Activated CD4-positive, alpha-beta memory T cell treated with anti-CD3 and anti-CD28 coated beads, Interleukin-2, amount 10 ng/mL, durations not matched to agents 7 days and 5 days (primary cell): ENCODE measurements around the gene CYSRT1. TPM values are rescaled to one million over a fixed set of nuclear protein-coding genes. Genes with fewer than 3 reads are reported as not detected.
A peak's percentile ranks its signal among the peaks of the same experiment; 100 is the strongest.

ENCODE experiments used
- CTCF ChIA-PET: fragments of 350-600 bp; sonication (Branson Sonifier 250); formaldehyde crosslinking; loops from one replicate; lab custom pipeline; 2021; ENCODE audit warnings: antibody characterized with exemption, inconsistent platforms; lab: Charles Lee
- POLR2A ChIA-PET: fragments of 350-600 bp; sonication (Branson Sonifier 250); formaldehyde crosslinking; loops from one replicate; lab custom pipeline; 2021; ENCODE audit warnings: antibody characterized with exemption; lab: Charles Lee
- DNase-seq: peaks from one replicate; pipeline ENCODE4 v3.0.0-alpha.2; 2020
- H3K27ac Mint-ChIP-seq: one replicate; pipeline ENCODE4 v1.8.0; 2021; ENCODE audit warnings: mild to moderate bottlenecking, mixed read lengths
- H3K27me3 Mint-ChIP-seq: one replicate; pipeline ENCODE4 v1.8.0; 2021; ENCODE audit warnings: mixed read lengths
- H3K36me3 Mint-ChIP-seq: one replicate; pipeline ENCODE4 v1.8.0; 2021; ENCODE audit warnings: low read depth, mixed read lengths
- H3K4me1 Mint-ChIP-seq: one replicate; pipeline ENCODE4 v1.8.0; 2021; ENCODE audit warnings: mixed read lengths
- H3K4me3 Mint-ChIP-seq: one replicate; pipeline ENCODE4 v1.8.0; 2021; ENCODE audit warnings: mild to moderate bottlenecking, mixed read lengths
- H3K9me3 Mint-ChIP-seq: one replicate; pipeline ENCODE4 v1.8.0; 2021; ENCODE audit warnings: mixed read lengths
- total RNA-seq, 2 experiments: library from RNA; stranded (reverse); gene quantifications; one replicate each; pipeline ENCODE4 v1.2.3, GENCODE V29; 2021

CYSRT1 gene
- total RNA-seq, 2 experiments from 2014 or later = 0.86 to 0.93 TPM

- H3K27ac Mint-ChIP-seq = no peak within 1 kb of the TSS
- no peak for DNase-seq
- ChIA-PET POLR2A (interaction anchor here (1.3 to 3.2 kb wide), 3 partner anchors 10 to 24 kb away, joined by 3 to 16 read pairs (median 4); partner anchors contain the start of gene TUBB4B), CTCF (no interaction called here)
- H3K4me3 Mint-ChIP-seq = no peak within 1 kb of the TSS
- H3K36me3 Mint-ChIP-seq = no peaks in the 10 kb centered on the region
- peaks cover 7% of the 10 kb centered on the region for H3K4me1 Mint-ChIP-seq
- no peaks in the 10 kb centered on the region for H3K9me3 Mint-ChIP-seq
- no peaks in the 10 kb centered on the region for H3K27me3 Mint-ChIP-seq
Observed at GRCh38 chr9:137230705-137231371, 5.9 kb downstream of the CYSRT1 start, which contains the start of gene SLC34A3. Gene SLC34A3 (plus strand): TSS chr9:137230901. CDS start chr9:137231703, 802 bp downstream.

- POLR2A ChIA-PET = interaction anchor here (3.2 kb wide), 1 partner anchor 9 kb away, joined by 16 read pairs; the partner anchor contains the start of gene TUBB4B
- no peak for DNase-seq
Observed at GRCh38 chr9:137231372-137232039, 6.5 kb downstream of the CYSRT1 start.

GRCh38 chr9:137232101-137232500 lies 7.1 kb downstream of the CYSRT1 start:
- Mint-ChIP-seq H3K9me3 (no peaks in the 10 kb centered on the region), H3K4me1 (peaks cover 7% of the 10 kb centered on the region), H3K36me3 (no peaks in the 10 kb centered on the region), H3K4me3 (no peak overlapping the region), H3K27ac (no peak overlapping the region), H3K27me3 (no peaks in the 10 kb centered on the region)
- CTCF ChIA-PET = no interaction called here
- POLR2A ChIA-PET = interaction anchor here (3.2 kb wide), 1 partner anchor 8 kb away, joined by 16 read pairs; the partner anchor contains the start of gene TUBB4B
- no peak for DNase-seq

More at GRCh38 chr9:137231372-137232039, 6.5 kb downstream of the CYSRT1 start:
- Mint-ChIP-seq H3K27me3 (no peaks in the 10 kb centered on the region), H3K4me1 (peaks cover 6% of the 10 kb centered on the region), H3K36me3 (no peaks in the 10 kb centered on the region), H3K27ac (no peak overlapping the region), H3K4me3 (no peak overlapping the region), H3K9me3 (no peaks in the 10 kb centered on the region)
- CTCF ChIA-PET = no interaction called here

GRCh38 chr9:137232510-137232909 lies 7.5 kb downstream of the CYSRT1 start:
- peaks cover 7% of the 10 kb centered on the region for H3K4me1 Mint-ChIP-seq

GRCh38 chr9:137233143-137233980 lies 8.4 kb downstream of the CYSRT1 start:
- ChIA-PET POLR2A (interaction anchor here (0.7 kb wide), 1 partner anchor 46 kb away, joined by 3 read pairs; no protein-coding TSS in a partner anchor), CTCF (no interaction called here)
- Mint-ChIP-seq H3K4me1 (peaks cover 10% of the 10 kb centered on the region), H3K4me3 (no peak overlapping the region), H3K36me3 (no peaks in the 10 kb centered on the region), H3K27ac (no peak overlapping the region), H3K9me3 (no peaks in the 10 kb centered on the region), H3K27me3 (no peaks in the 10 kb centered on the region)
- no peak for DNase-seq

More at GRCh38 chr9:137232510-137232909, 7.5 kb downstream of the CYSRT1 start:
- ChIA-PET POLR2A (no interaction called here), CTCF (no interaction called here)
- no peak for DNase-seq
- Mint-ChIP-seq H3K4me3 (no peak overlapping the region), H3K36me3 (no peaks in the 10 kb centered on the region), H3K9me3 (no peaks in the 10 kb centered on the region), H3K27me3 (no peaks in the 10 kb centered on the region), H3K27ac (no peak overlapping the region)

GRCh38 chr9:137234055-137234697 lies 9.2 kb downstream of the CYSRT1 start:
- H3K36me3 Mint-ChIP-seq = no peaks in the 10 kb centered on the region
- ChIA-PET POLR2A (interaction anchor here (0.7 kb wide), 1 partner anchor 46 kb away, joined by 3 read pairs; no protein-coding TSS in a partner anchor), CTCF (no interaction called here)
- no peak overlapping the region for H3K4me3 Mint-ChIP-seq
- no peaks in the 10 kb centered on the region for H3K27me3 Mint-ChIP-seq
- peaks cover 18% of the 10 kb centered on the region for H3K4me1 Mint-ChIP-seq
- no peak for DNase-seq
- no peak overlapping the region for H3K27ac Mint-ChIP-seq
- no peaks in the 10 kb centered on the region for H3K9me3 Mint-ChIP-seq

GRCh38 chr9:137234758-137235423 lies 9.9 kb downstream of the CYSRT1 start:
- Mint-ChIP-seq H3K4me3 (no peak overlapping the region), H3K36me3 (no peaks in the 10 kb centered on the region), H3K27ac (no peak overlapping the region), H3K4me1 (peaks cover 23% of the 10 kb centered on the region), H3K27me3 (no peaks in the 10 kb centered on the region), H3K9me3 (no peaks in the 10 kb centered on the region)
- DNase-seq = no peak
- ChIA-PET CTCF (no interaction called here), POLR2A (interaction anchor here (0.7 kb wide), 1 partner anchor 46 kb away, joined by 3 read pairs; the partner anchor contains the start of genes ANAPC2 and SSNA1)

DNA sequence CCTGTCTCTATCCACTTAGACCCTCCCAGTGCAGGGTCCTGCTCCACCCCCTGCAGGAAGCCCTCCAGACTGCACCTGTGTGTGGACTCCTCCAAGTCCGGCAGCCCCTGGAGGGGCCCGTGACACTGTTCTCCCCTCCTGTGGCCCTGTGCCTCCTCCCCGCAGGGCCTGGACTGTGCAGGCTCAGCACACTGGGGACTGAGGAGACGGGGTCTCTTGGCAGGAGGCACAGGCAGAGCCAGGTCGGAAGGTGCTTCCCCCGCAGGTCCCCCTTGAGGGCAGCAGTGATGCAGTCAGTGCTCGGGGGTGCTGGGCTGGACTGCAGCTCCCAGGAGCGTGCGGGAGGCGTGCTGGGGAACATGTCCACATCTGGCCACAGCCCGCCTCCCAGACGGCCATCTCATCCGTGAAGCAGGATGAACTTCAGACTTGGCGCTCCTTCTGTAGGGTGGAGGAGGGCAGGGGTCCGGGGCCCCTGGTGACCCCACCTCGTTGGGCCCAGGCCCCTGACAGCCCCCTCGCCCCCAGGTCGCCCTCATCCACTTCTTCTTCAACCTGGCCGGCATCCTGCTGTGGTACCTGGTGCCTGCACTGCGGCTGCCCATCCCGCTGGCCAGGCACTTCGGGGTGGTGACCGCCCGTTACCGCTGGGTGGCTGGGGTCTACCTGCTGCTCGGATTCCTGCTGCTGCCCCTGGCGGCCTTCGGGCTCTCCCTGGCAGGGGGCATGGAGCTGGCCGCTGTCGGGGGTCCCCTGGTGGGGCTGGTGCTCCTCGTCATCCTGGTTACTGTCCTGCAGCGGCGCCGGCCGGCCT lies 10.7 kb downstream of the CYSRT1 start:
- Mint-ChIP-seq H3K27me3 (no peaks in the 10 kb centered on the region), H3K36me3 (no peaks in the 10 kb centered on the region), H3K4me3 (no peak overlapping the region), H3K4me1 (peaks cover 23% of the 10 kb centered on the region), H3K9me3 (no peaks in the 10 kb centered on the region), H3K27ac (no peak overlapping the region)
- CTCF ChIA-PET = interaction anchor here (1.0 to 2.2 kb wide), 14 partner anchors 9 to 507 kb away, joined by 3 to 21 read pairs (median 6); partner anchors contain the start of genes MAN1B1, NELFB, NPDC1 and RNF224
- POLR2A ChIA-PET = interaction anchor here (0.7 to 10.4 kb wide), 8 partner anchors 12 to 149 kb away, joined by 3 to 251 read pairs (median 5); partner anchors contain the start of genes ANAPC2, MAN1B1, NELFB and SSNA1
- no peak for DNase-seq

GRCh38 chr9:137236238-137236935 lies 11.4 kb downstream of the CYSRT1 start:
- POLR2A ChIA-PET = interaction anchor here (0.8 to 10.4 kb wide), 11 partner anchors 11 to 206 kb away, joined by 3 to 251 read pairs (median 5); partner anchors contain the start of genes CYSRT1, MAN1B1, NELFB and STPG3
- Mint-ChIP-seq H3K4me1 (peaks cover 25% of the 10 kb centered on the region), H3K4me3 (no peak overlapping the region), H3K27ac (no peak overlapping the region), H3K9me3 (no peaks in the 10 kb centered on the region), H3K36me3 (peaks cover 4% of the 10 kb centered on the region), H3K27me3 (no peaks in the 10 kb centered on the region)
- CTCF ChIA-PET = interaction anchor here (0.5 to 2.2 kb wide), 38 partner anchors 10 to 756 kb away, joined by 3 to 21 read pairs (median 4); partner anchors contain the start of genes ABCA2, AJM1, CYSRT1 and EHMT1
- peak; percentile 91 for DNase-seq

DNA sequence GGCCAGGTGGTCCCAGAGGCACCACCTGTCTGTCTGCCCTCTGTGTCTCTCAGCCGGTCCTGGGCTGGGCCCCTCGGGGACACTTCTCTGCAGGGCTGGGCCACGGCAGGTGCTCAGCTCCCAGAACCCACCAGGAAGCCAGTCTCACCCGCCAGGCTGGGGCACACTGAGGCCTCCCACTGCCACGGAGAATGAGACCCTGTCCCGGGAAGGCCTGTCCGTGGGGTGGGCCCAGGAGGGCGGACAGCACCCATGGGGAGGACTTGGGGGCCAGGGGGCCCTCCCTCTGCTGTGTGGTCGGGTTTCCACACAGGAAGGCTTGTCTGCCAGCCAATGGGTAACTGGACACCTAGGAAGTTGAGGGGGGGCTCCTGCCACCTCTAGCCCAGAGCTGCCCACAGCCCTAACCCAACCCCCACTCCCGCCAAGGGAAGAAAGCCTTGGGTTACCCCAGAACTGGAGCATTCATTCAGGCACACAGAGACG lies 12.0 kb downstream of the CYSRT1 start:
- ChIA-PET CTCF (interaction anchor here (0.5 to 2.2 kb wide), 38 partner anchors 9 to 756 kb away, joined by 3 to 21 read pairs (median 4); partner anchors contain the start of genes ABCA2, AJM1, CYSRT1 and EHMT1), POLR2A (interaction anchor here (0.8 to 10.4 kb wide), 11 partner anchors 12 to 206 kb away, joined by 3 to 251 read pairs (median 5); partner anchors contain the start of genes CYSRT1, MAN1B1, NELFB and STPG3)
- peaks cover 7% of the 10 kb centered on the region for H3K36me3 Mint-ChIP-seq
- no peaks in the 10 kb centered on the region for H3K27me3 Mint-ChIP-seq
- no peak overlapping the region for H3K4me3 Mint-ChIP-seq
- no peak for DNase-seq
- peaks cover 25% of the 10 kb centered on the region for H3K4me1 Mint-ChIP-seq
- no peak overlapping the region for H3K27ac Mint-ChIP-seq
- no peaks in the 10 kb centered on the region for H3K9me3 Mint-ChIP-seq
